ENCODE measurements around the gene MKLN1. TPM values are rescaled to one million over a fixed set of nuclear protein-coding genes. Genes with fewer than 3 reads are reported as not detected.

Gene MKLN1
- total and polyA plus RNA-seq, 2 of the 4 experiments (the other 2 are of a cell fraction) = 17.5 to 52.0 TPM

GRCh38 chr7:131306777-131307176 is 20.9 kb upstream of the MKLN1 start:
- no peak overlapping the region for H4K5ac ChIP-seq (ENCODE audit: low read depth, low read length)
- no peak overlapping the region for H3K56ac ChIP-seq (ENCODE audit: extremely low read depth, insufficient read depth, low read length)
- no peaks in the 10 kb centered on the region for H3K36me3 ChIP-seq (ENCODE audit: control insufficient read depth, insufficient read depth, low read length)
- no peak overlapping the region for H4K8ac ChIP-seq (ENCODE audit: low read depth in 2 of 2, low read length in 2 of 2)
- intact Hi-C loops (cut with micrococcal nuclease) = no loop called here
- no peaks in the 10 kb centered on the region for H3K4me1 ChIP-seq (ENCODE audit: control insufficient read depth, insufficient read depth, low read length)
- no peak overlapping the region for H2BK20ac ChIP-seq (ENCODE audit: low read depth, low read length)
- no peak overlapping the region for H4K91ac ChIP-seq (ENCODE audit: insufficient read depth, low read depth, low read length)
- H4K20me1 ChIP-seq (ENCODE audit: insufficient read depth, low read length) = no peaks in the 10 kb centered on the region
- no TSS peak for BruUV-seq (replicated peaks)
- H3K23ac ChIP-seq (ENCODE audit: low read depth, low read length) = no peak overlapping the region
- no peak overlapping the region for H3K4me2 ChIP-seq (ENCODE audit: low read depth, low read length)
- no peak overlapping the region for H3K18ac ChIP-seq (ENCODE audit: low read depth, low read length)
- H3K4me3 ChIP-seq (ENCODE audit: insufficient read depth, low read depth, low read length) = no peak overlapping the region
- DNase-seq (no peak), ATAC-seq (ENCODE audit: low read depth) (no peak)
- in situ Hi-C loops (cut with MboI; ENCODE audit: low sequenced_read_pairs) = no loop called here
- H3K79me1 ChIP-seq (ENCODE audit: low read depth in 1 of 2, low read length in 2 of 2) = no peaks in the 10 kb centered on the region
- no peak overlapping the region for H2AK5ac ChIP-seq (ENCODE audit: low read depth, low read length)
- H2AK9ac ChIP-seq (replicated peaks; ENCODE audit: low read depth, low read length, poor library complexity) = no peak overlapping the region
- H2BK5ac ChIP-seq (ENCODE audit: low read depth, low read length, poor library complexity, severe bottlenecking) = no peak overlapping the region
- no peak overlapping the region for H3K4ac ChIP-seq (ENCODE audit: low read depth, low read length)
- H3K9me3 ChIP-seq (ENCODE audit: control insufficient read depth, insufficient read depth, low read length) = peaks cover 6% of the 10 kb centered on the region
- TF ChIP-seq RFX5 (IDR thresholded peaks at IDR 0.05; ENCODE audit: low read depth, low read length) = no peak
- TF ChIP-seq BHLHE40 (IDR thresholded peaks at IDR 0.05; ENCODE audit: low read depth, low read length) = no peak
- TF ChIP-seq ELK1 (IDR thresholded peaks at IDR 0.05; ENCODE audit: borderline replicate concordance, low read depth, low read length) = no peak
- no peak for TF ChIP-seq CTCF (conservative IDR thresholded peaks at IDR 0.05; ENCODE audit: low read depth, low read length)
- no peak for TF ChIP-seq SMC3 (IDR thresholded peaks at IDR 0.05; ENCODE audit: low read depth, low read length)
- no peak for TF ChIP-seq CHD1 (IDR thresholded peaks at IDR 0.05; ENCODE audit: low read depth, low read length)
- no peak for TF ChIP-seq MXI1 (IDR thresholded peaks at IDR 0.05; ENCODE audit: borderline replicate concordance, low read depth, low read length)
- no peak for TF ChIP-seq MAZ (IDR thresholded peaks at IDR 0.05; ENCODE audit: borderline replicate concordance, low read depth, low read length)
- TF ChIP-seq USF2 (IDR thresholded peaks at IDR 0.05; ENCODE audit: low read depth, low read length) = no peak
- no peak for TF ChIP-seq RCOR1 (IDR thresholded peaks at IDR 0.05; ENCODE audit: insufficient replicate concordance, low read length)
- TF ChIP-seq CEBPB (IDR thresholded peaks at IDR 0.05; ENCODE audit: low read depth, low read length) = no peak
- dilution Hi-C loops (cut with HindIII; ENCODE audit: low sequenced_read_pairs, unreplicated experiment) = no loop called here
- no peak overlapping the region for H3K9ac ChIP-seq (ENCODE audit: low read depth, low read length)
- POLR2A ChIA-PET (ENCODE audit: unreplicated experiment) = no interaction called here
- no peak overlapping the region for H3K27ac ChIP-seq (ENCODE audit: insufficient read depth, low read length)
- H2BK120ac ChIP-seq (ENCODE audit: low read depth, low read length) = no peak overlapping the region
- H2AFZ ChIP-seq (replicated peaks; ENCODE audit: low read length, poor library complexity) = no peak overlapping the region
- no peak overlapping the region for H3K14ac ChIP-seq (replicated peaks; ENCODE audit: low read depth, low read length)
- H3K27me3 ChIP-seq (ENCODE audit: control insufficient read depth, insufficient read depth, low read length) = no peaks in the 10 kb centered on the region
- no peak overlapping the region for H2BK15ac ChIP-seq (ENCODE audit: low read depth, low read length)
- CTCF ChIA-PET = no interaction called here
- H3K9me1 ChIP-seq (ENCODE audit: insufficient read depth, low read length) = no peaks in the 10 kb centered on the region
